HCT116 (cell line): ENCODE results near the gene CHRNA4.
"Not testable (repeated sequence)": the region's sequence is repeated elsewhere in the genome, so short reads cannot be mapped to it uniquely, and the experiment has no call there.

Experiments used
- CEBPB ChIP-seq: IDR thresholded peaks from 2 replicates; pipeline ENCODE4 v1.6.1; 2012; ENCODE audit warnings: low read depth
- CTCF ChIP-seq, 3 experiments: fragments of 200-600 bp in 1 of 3; sonication (generic) in 1 of 3; IDR thresholded peaks in 2 of 3; conservative IDR thresholded peaks in 1 of 3; 2 replicates each; pipeline ENCODE4 v1.5.1; 2012 to 2017; ENCODE audit warnings: low read depth in 2 of 3, low read length in 2 of 3, antibody characterized with exemption in 1 of 3, borderline replicate concordance in 1 of 3, control low read depth in 1 of 3, mild to moderate bottlenecking in 1 of 3, mixed read lengths in 1 of 3, mixed run types in 1 of 3, moderate library complexity in 1 of 3; ENCODE audit not compliant: insufficient read depth in 1 of 3
- POLR2A ChIP-seq: IDR thresholded peaks from 2 replicates; pipeline ENCODE4 v1.7.0; 2011; ENCODE audit warnings: borderline replicate concordance; ENCODE audit not compliant: insufficient read depth, insufficient read length; ENCODE audit errors: extremely low read depth
- RAD21 ChIP-seq: IDR thresholded peaks from 2 replicates; pipeline ENCODE4 v1.6.1; 2012; ENCODE audit warnings: low read depth, mild to moderate bottlenecking
- SRF ChIP-seq: IDR thresholded peaks from 2 replicates; pipeline ENCODE4 v1.6.1; 2012; ENCODE audit warnings: low read depth
- ZFX ChIP-seq: fragments of 450-650 bp; IDR thresholded peaks from 2 replicates; pipeline ENCODE4 v1.6.1; 2017

GRCh38 chr20:63340158-63340688 is 20.9 kb downstream of the CHRNA4 start:
- not testable (repeated sequence) for TF ChIP-seq CTCF (IDR thresholded peaks at IDR 0.05 in 2 of 3, conservative IDR thresholded peaks at IDR 0.05 in 1 of 3; ENCODE audit: borderline replicate concordance in 1 of 3, insufficient read depth in 1 of 3, low read depth in 2 of 3, low read length in 2 of 3); SRF; POLR2A; ZFX; RAD21
- peak; percentile 65 for TF ChIP-seq CEBPB
